Dedifferentiated amniotic fluid mesenchymal stem cell (primary cell): ENCODE data around the gene MACF1.

ENCODE experiments used
- DNase-seq: peaks from one replicate; pipeline ENCODE4 v3.0.0-alpha.2; 2016; ENCODE audit errors: extremely low spot score

MACF1 gene

GRCh38 chr1:39295901-39296300 is 91.4 kb downstream of the MACF1 start:
- DNase-seq = no peak

GRCh38 chr1:39297551-39297950 is 93.1 kb downstream of the MACF1 start:
- DNase-seq = no peak

GRCh38 chr1:39301606-39302005 is 97.1 kb downstream of the MACF1 start:
- DNase-seq = no peak

- no peak for DNase-seq
Measured at GRCh38 chr1:39305555-39305954, 101.1 kb downstream of the MACF1 start.

GRCh38 chr1:39310015-39310414 is 105.5 kb downstream of the MACF1 start:
- no peak for DNase-seq

GRCh38 chr1:39310691-39311090 is 106.2 kb downstream of the MACF1 start:
- no peak for DNase-seq

GRCh38 chr1:39317111-39317510 is 112.6 kb downstream of the MACF1 start:
- DNase-seq = no peak

- no peak for DNase-seq
Measured at GRCh38 chr1:39317910-39318633, 113.6 kb downstream of the MACF1 start.

GRCh38 chr1:39321979-39322378 is 117.5 kb downstream of the MACF1 start:
- DNase-seq = no peak

- DNase-seq = no peak
Measured at GRCh38 chr1:39322431-39322830, 117.9 kb downstream of the MACF1 start.

- DNase-seq = no peak
Measured at GRCh38 chr1:39324888-39325287, 120.4 kb downstream of the MACF1 start.

- DNase-seq = no peak
Measured at GRCh38 chr1:39326836-39327235, 122.3 kb downstream of the MACF1 start.

GRCh38 chr1:39328095-39328494 is 123.6 kb downstream of the MACF1 start:
- DNase-seq = no peak

GRCh38 chr1:39328586-39329121 is 124.2 kb downstream of the MACF1 start:
- DNase-seq = no peak

- DNase-seq = no peak
Measured at GRCh38 chr1:39331647-39332046, 127.2 kb downstream of the MACF1 start.

- DNase-seq = no peak
Measured at GRCh38 chr1:39332291-39332690, 127.8 kb downstream of the MACF1 start.

GRCh38 chr1:39332828-39333227 is 128.3 kb downstream of the MACF1 start:
- no peak for DNase-seq

GRCh38 chr1:39333296-39333695 is 128.8 kb downstream of the MACF1 start:
- DNase-seq = no peak

- no peak for DNase-seq
Measured at GRCh38 chr1:39335216-39335615, 130.7 kb downstream of the MACF1 start.

- no peak for DNase-seq
Measured at GRCh38 chr1:39337067-39337466, 132.6 kb downstream of the MACF1 start.

GRCh38 chr1:39342776-39343175 is 138.3 kb downstream of the MACF1 start:
- DNase-seq = no peak

GRCh38 chr1:39344394-39345154 is 140.1 kb downstream of the MACF1 start:
- no peak for DNase-seq

GRCh38 chr1:39346872-39347271 is 142.4 kb downstream of the MACF1 start:
- DNase-seq = no peak
